Upper lobe of left lung (tissue), 6 donors: ENCODE measurements around the gene ABCG1. TPM values are rescaled to one million over a fixed set of nuclear protein-coding genes. Genes with fewer than 3 reads are reported as not detected.
A peak's percentile ranks its signal among the peaks of the same experiment; 100 is the strongest.

Source experiments
- ATAC-seq, 2 donors: fragments of 200-7000 bp; cut with Tn5 transposase; one replicate each; pipeline ENCODE4 v1.9.1; 2022; ENCODE audit warnings: mild to moderate bottlenecking in 2 of 2, moderate library complexity in 2 of 2; ENCODE audit not compliant: low FRiP score in 2 of 2
- DNase-seq, 2 donors: peaks; one replicate each; pipeline ENCODE4 v3.0.0-alpha.2; 2019 to 2020
- H3K27ac ChIP-seq, 4 donors: fragments of 200-600 bp; sonication (generic); one replicate each; pipeline ENCODE4 v1.5.1; 2016 to 2019
- H3K27me3 ChIP-seq, 4 donors: fragments of 200-600 bp; sonication (generic); one replicate each; pipeline ENCODE4 v1.5.1; 2017 to 2019
- H3K36me3 ChIP-seq, 4 donors: fragments of 200-600 bp; sonication (generic); one replicate each; pipeline ENCODE4 v1.5.1; 2016 to 2019
- H3K4me1 ChIP-seq, 4 donors: fragments of 200-600 bp; sonication (generic); one replicate each; pipeline ENCODE4 v1.5.1; 2018 to 2019
- H3K4me3 ChIP-seq, 4 donors: fragments of 200-600 bp; sonication (generic); one replicate each; pipeline ENCODE4 v1.5.1; 2017 to 2019; ENCODE audit warnings: mild to moderate bottlenecking in 2 of 4, moderate library complexity in 1 of 4
- H3K9me3 ChIP-seq, 4 donors: fragments of 200-600 bp; sonication (generic); one replicate each; pipeline ENCODE4 v1.5.1; 2018 to 2019
- CTCF ChIP-seq, 6 experiments: fragments of 450-650 bp in 4 of 6; fragments of 200-600 bp in 2 of 6; sonication (generic) in 2 of 6; IDR thresholded peaks; one replicate each; pipeline ENCODE4 v1.5.1; 2016 to 2019; ENCODE audit warnings: antibody characterized with exemption in 6 of 6
- EP300 ChIP-seq, 4 donors: sonication (generic); formaldehyde crosslinking; IDR thresholded peaks; one replicate each; pipeline ENCODE4 v1.5.1; 2017; ENCODE audit warnings: antibody characterized with exemption in 4 of 4, control low read depth in 2 of 4
- POLR2A ChIP-seq, 4 donors: fragments of 450-650 bp; IDR thresholded peaks; one replicate each; pipeline ENCODE4 v1.5.1; 2016 to 2017; ENCODE audit warnings: antibody characterized with exemption in 4 of 4, mild to moderate bottlenecking in 2 of 4
- POLR2AphosphoS5 ChIP-seq, 2 donors: sonication (generic); formaldehyde crosslinking; IDR thresholded peaks; one replicate each; pipeline ENCODE4 v1.5.1; 2017; ENCODE audit warnings: antibody characterized with exemption in 2 of 2
- WGBS, 2 donors: methylation state at CpG; one replicate each; pipeline ENCODE4 v1.1.5; 2017 to 2018; 5-methylcytosine and 5-hydroxymethylcytosine counted together
- total RNA-seq, 6 donors: library from RNA; depleted of rRNA in 4 of 6; stranded (reverse); fragments of >200 nt in 4 of 6; gene quantifications; one replicate each; pipeline versions ENCODE4 v1.1.0 to v1.2.1, GENCODE V29; 2016 to 2021
- donor health status: DM: no; HTN: no; CAD: no; lungs with moderate emphysema.
- donor health status: DM: no; HTN: yes; CAD: no; lungs with severe emphysema.

Gene ABCG1
- total RNA-seq, 6 donors from 2014 or later = 56.7 to 130 (median 79.8) TPM

- no peaks in the 10 kb centered on the region for H3K9me3 ChIP-seq
- TF ChIP-seq POLR2A (IDR thresholded peaks at IDR 0.05) (no peak), POLR2AphosphoS5 (IDR thresholded peaks at IDR 0.05) (peak; percentile 54 to 93), EP300 (IDR thresholded peaks at IDR 0.05) (peak in 3 of 4 donors; percentile 58 to 94 (median 83))
- peaks cover 14 to 30% (median 22%) of the 10 kb centered on the region in 4 donors for H3K4me1 ChIP-seq
- no peak overlapping the region for H3K4me3 ChIP-seq
- H3K27ac ChIP-seq = peak overlapping the region; percentile 2 to 72 (median 66)
- H3K27me3 ChIP-seq = no peaks in the 10 kb centered on the region
- peak in 1 of 2 donors; percentile 58 for DNase-seq
- no peaks in the 10 kb centered on the region for H3K36me3 ChIP-seq
- WGBS, 2 donors = 34 to 47% methylated on average over 5 of the region's 5 CpGs
- ATAC-seq = peak; percentile 80 to 87
Measured at GRCh38 chr21:42198929-42199867, 19.7 kb upstream of the ABCG1 start.

- H3K9me3 ChIP-seq = no peaks in the 10 kb centered on the region
- DNase-seq = peak in 1 of 2 donors; percentile 58
- H3K27me3 ChIP-seq = no peaks in the 10 kb centered on the region
- TF ChIP-seq CTCF (IDR thresholded peaks at IDR 0.05) = no peak
- no peak for TF ChIP-seq POLR2A (IDR thresholded peaks at IDR 0.05)
- no peak for TF ChIP-seq POLR2AphosphoS5 (IDR thresholded peaks at IDR 0.05)
- TF ChIP-seq EP300 (IDR thresholded peaks at IDR 0.05) = no peak
- H3K4me3 ChIP-seq = no peak overlapping the region
- H3K4me1 ChIP-seq = peaks cover 14 to 28% (median 20%) of the 10 kb centered on the region in 4 donors
- peak overlapping the region in 2 of 4 donors; percentile 36 to 72 for H3K27ac ChIP-seq
- peak in 1 of 2 donors; percentile 44 for ATAC-seq
- WGBS, 2 donors = 78 to 79% methylated on average over 6 to 8 of the region's 8 CpGs
- H3K36me3 ChIP-seq = no peaks in the 10 kb centered on the region
Measured at GRCh38 chr21:42199868-42200463, 19.0 kb upstream of the ABCG1 start.

DNA sequence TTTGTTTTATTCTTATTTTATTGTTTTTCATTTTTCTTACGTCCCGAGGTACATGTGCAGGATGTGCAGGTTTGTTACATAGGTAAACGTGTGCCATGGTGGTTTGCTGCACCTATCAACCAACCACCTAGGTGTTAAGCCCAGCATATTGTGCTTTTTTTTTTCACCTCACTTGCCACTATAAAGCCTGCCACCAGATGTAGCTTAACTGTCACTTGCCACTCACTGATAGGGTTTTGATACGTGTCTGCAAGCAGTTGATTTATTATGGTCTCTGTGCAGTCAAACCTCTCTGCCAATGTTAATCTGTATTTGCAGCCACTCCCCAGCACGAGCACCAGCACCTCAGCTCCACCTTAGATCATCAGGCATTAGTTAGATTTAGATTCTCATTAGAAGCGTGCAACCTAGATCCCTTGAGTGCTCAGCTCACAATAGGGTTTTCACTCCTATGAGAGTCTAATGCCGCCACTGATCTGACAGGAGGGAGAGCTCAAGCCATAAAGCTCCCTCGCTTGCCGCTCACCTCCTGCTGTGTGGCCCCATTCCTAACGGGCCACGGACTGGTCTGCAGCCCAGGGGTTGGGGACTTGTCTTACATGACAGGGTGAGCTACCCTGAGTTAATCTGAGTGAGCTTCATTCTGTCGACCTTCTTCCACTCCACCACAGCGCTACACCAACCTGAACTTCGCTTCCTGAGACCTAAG, 17.9 kb upstream of the ABCG1 start:
- 90 to 97% methylated on average over 9 to 14 of the region's 14 CpGs for WGBS, 2 donors
- H3K36me3 ChIP-seq = no peaks in the 10 kb centered on the region
- H3K27me3 ChIP-seq = no peaks in the 10 kb centered on the region
- no peak overlapping the region for H3K4me3 ChIP-seq
- no peak for TF ChIP-seq POLR2AphosphoS5 (IDR thresholded peaks at IDR 0.05)
- no peak for TF ChIP-seq EP300 (IDR thresholded peaks at IDR 0.05)
- TF ChIP-seq CTCF (IDR thresholded peaks at IDR 0.05) = no peak
- TF ChIP-seq POLR2A (IDR thresholded peaks at IDR 0.05) = no peak
- no peak overlapping the region for H3K27ac ChIP-seq
- DNase-seq (no peak), ATAC-seq (no peak)
- no peaks in the 10 kb centered on the region for H3K9me3 ChIP-seq
- peaks cover 14 to 25% (median 19%) of the 10 kb centered on the region in 4 donors for H3K4me1 ChIP-seq

DNA sequence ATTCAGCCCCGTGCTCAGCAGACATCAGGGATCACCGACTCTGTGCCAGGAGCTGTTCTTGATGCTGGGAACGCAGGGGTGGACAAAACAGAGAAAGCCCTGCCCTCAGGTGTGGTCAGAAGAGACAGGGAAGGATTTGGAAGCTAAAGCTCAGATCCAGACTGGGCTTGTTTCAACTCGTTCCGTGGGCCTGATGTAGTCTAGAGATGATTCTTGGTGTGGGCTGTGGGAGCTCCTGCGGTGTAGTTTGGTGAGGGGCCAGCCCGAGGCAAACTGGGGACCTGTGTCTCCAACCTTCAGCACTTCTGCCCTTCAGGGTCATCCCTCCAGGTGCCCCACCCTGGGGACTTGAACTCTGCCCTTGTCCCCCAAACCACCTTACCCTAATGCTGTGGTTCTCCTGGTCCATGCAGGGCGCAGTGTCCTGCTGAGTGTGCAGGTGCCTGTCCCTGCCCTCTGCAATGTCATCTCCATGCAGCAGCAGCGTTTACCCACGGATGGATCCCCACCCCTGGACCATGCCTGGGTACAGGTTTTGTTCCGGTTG, 17.3 kb upstream of the ABCG1 start:
- ATAC-seq = no peak
- Histone ChIP-seq H3K27ac (no peak overlapping the region), H3K4me3 (no peak overlapping the region), H3K9me3 (no peaks in the 10 kb centered on the region), H3K36me3 (no peaks in the 10 kb centered on the region), H3K27me3 (no peaks in the 10 kb centered on the region), H3K4me1 (peaks cover 14 to 25% (median 19%) of the 10 kb centered on the region in 4 donors)
- no peak for DNase-seq
- 92 to 98% methylated on average over 6 to 11 of the region's 11 CpGs for WGBS, 2 donors
- TF ChIP-seq POLR2AphosphoS5 (IDR thresholded peaks at IDR 0.05) (no peak), POLR2A (IDR thresholded peaks at IDR 0.05) (no peak), EP300 (IDR thresholded peaks at IDR 0.05) (no peak), CTCF (IDR thresholded peaks at IDR 0.05) (no peak)
